GM12864 (cell line): Measurements from ENCODE around the gene MINK1.

Source experiments
- DNase-seq: peaks from one replicate; pipeline ENCODE4 v3.0.0-alpha.2; 2011; ENCODE audit warnings: low read depth
- H3K4me3 ChIP-seq: 2 replicates; pipeline ENCODE4 v1.5.1; 2011; ENCODE audit warnings: mild to moderate bottlenecking, low read depth, low read length, control low read depth
- CTCF ChIP-seq: IDR thresholded peaks from 2 replicates; pipeline ENCODE4 v1.5.1; 2011; ENCODE audit warnings: low read depth, mild to moderate bottlenecking, moderate library complexity, low read length, control low read depth, inconsistent platforms; ENCODE audit errors: missing control alignments

The MINK1 gene

GRCh38 chr17:4928881-4929280 lies 95.7 kb downstream of the MINK1 start:
- H3K4me3 ChIP-seq: no peak overlapping the region
- DNase-seq: no peak
- TF ChIP-seq CTCF: no peak

GRCh38 chr17:4931963-4932362 lies 98.8 kb downstream of the MINK1 start, which contains the start of gene GP1BA:
Gene GP1BA (plus strand): TSS chr17:4932277. CDS start chr17:4932605, 328 bp downstream.
- no peak for DNase-seq
- no peak for TF ChIP-seq CTCF
- H3K4me3 ChIP-seq: no peak within 1 kb of the TSS

- DNase-seq: no peak
- H3K4me3 ChIP-seq: no peak overlapping the region
- no peak for TF ChIP-seq CTCF
These were observed 99.6 kb downstream of the MINK1 start for GRCh38 chr17:4932756-4933155.

GRCh38 chr17:4933646-4934045 lies 100.5 kb downstream of the MINK1 start:
- H3K4me3 ChIP-seq: no peak overlapping the region
- no peak for DNase-seq
- no peak for TF ChIP-seq CTCF

GRCh38 chr17:4934173-4934979 lies 101.2 kb downstream of the MINK1 start:
- DNase-seq: no peak
- TF ChIP-seq CTCF: peak; percentile 14
- H3K4me3 ChIP-seq: no peak overlapping the region

GRCh38 chr17:4935650-4936049 lies 102.5 kb downstream of the MINK1 start:
- DNase-seq: no peak
- no peak overlapping the region for H3K4me3 ChIP-seq
- no peak for TF ChIP-seq CTCF

- H3K4me3 ChIP-seq: no peak overlapping the region
- TF ChIP-seq CTCF: no peak
- DNase-seq: no peak
These were observed 103.3 kb downstream of the MINK1 start for GRCh38 chr17:4936436-4936835.
